Stimulated activated CD4-positive, alpha-beta T cell treated with anti-CD3 and anti-CD28 coated beads, Interleukin-4, amount 100 ng/mL, for 1 hour (primary cell): ENCODE results near the gene SH2D4B.
A peak's percentile ranks its signal among the peaks of the same experiment; 100 is the strongest.

ENCODE experiments used
- DNase-seq: peaks from one replicate; pipeline ENCODE4 v3.0.0-alpha.2; 2020

The SH2D4B gene

GRCh38 chr10:80545258-80545881 lies 7.7 kb downstream of the SH2D4B start:
- no peak for DNase-seq

GRCh38 chr10:80552151-80552646 lies 14.5 kb downstream of the SH2D4B start:
- no peak for DNase-seq

GRCh38 chr10:80553436-80553835 lies 15.7 kb downstream of the SH2D4B start:
- no peak for DNase-seq

GRCh38 chr10:80554050-80554449 lies 16.3 kb downstream of the SH2D4B start:
- DNase-seq = no peak

GRCh38 chr10:80555415-80555814 lies 17.7 kb downstream of the SH2D4B start:
- DNase-seq = no peak

- DNase-seq = no peak
These were observed 24.2 kb downstream of the SH2D4B start for GRCh38 chr10:80561950-80562349.

- DNase-seq = no peak
These were observed 29.6 kb downstream of the SH2D4B start for GRCh38 chr10:80567292-80567691.

- no peak for DNase-seq
These were observed 31.6 kb downstream of the SH2D4B start for GRCh38 chr10:80569131-80569895.

GRCh38 chr10:80571352-80571751 lies 33.6 kb downstream of the SH2D4B start:
- no peak for DNase-seq

GRCh38 chr10:80579181-80579763 lies 41.6 kb downstream of the SH2D4B start:
- DNase-seq = no peak

- DNase-seq = no peak
These were observed 42.3 kb downstream of the SH2D4B start for GRCh38 chr10:80579849-80580637.

- no peak for DNase-seq
These were observed 43.2 kb downstream of the SH2D4B start for GRCh38 chr10:80580638-80581468.

- DNase-seq = no peak
These were observed 43.8 kb downstream of the SH2D4B start for GRCh38 chr10:80581469-80581835.

- DNase-seq = no peak
These were observed 44.7 kb downstream of the SH2D4B start for GRCh38 chr10:80582286-80582960.

- DNase-seq = no peak
These were observed 46.0 kb downstream of the SH2D4B start for GRCh38 chr10:80583685-80584084.

GRCh38 chr10:80585812-80586211 lies 48.1 kb downstream of the SH2D4B start:
- no peak for DNase-seq

GRCh38 chr10:80588546-80588945 lies 50.8 kb downstream of the SH2D4B start:
- DNase-seq = no peak

- no peak for DNase-seq
These were observed 52.1 kb downstream of the SH2D4B start for GRCh38 chr10:80589726-80590373.

- DNase-seq = no peak
These were observed 53.0 kb downstream of the SH2D4B start for GRCh38 chr10:80590585-80591125.

- DNase-seq = peak; percentile 18
These were observed 58.9 kb downstream of the SH2D4B start for GRCh38 chr10:80596391-80597257.
